ENCODE measurements around the gene CAPZB.

CAPZB gene

GRCh38 chr1:19468397-19468956 lies 16.9 kb downstream of the CAPZB start:
- peak; percentile 27 to 34 for DNase-seq (ENCODE audit: low read depth in 2 of 2)

- DNase-seq (ENCODE audit: low read depth in 2 of 2): no peak
These were observed 17.8 kb downstream of the CAPZB start for GRCh38 chr1:19467199-19468187.

GRCh38 chr1:19466112-19466561 lies 19.2 kb downstream of the CAPZB start:
- no peak for DNase-seq (ENCODE audit: low read depth in 2 of 2)

- DNase-seq (ENCODE audit: low read depth in 2 of 2): no peak
These were observed 19.7 kb downstream of the CAPZB start for GRCh38 chr1:19465650-19466049.

- no peak for DNase-seq (ENCODE audit: low read depth in 2 of 2)
These were observed 20.2 kb downstream of the CAPZB start for GRCh38 chr1:19465123-19465522.

- DNase-seq (ENCODE audit: low read depth in 2 of 2): no peak
These were observed 20.6 kb downstream of the CAPZB start for GRCh38 chr1:19464696-19465095.

- DNase-seq (ENCODE audit: low read depth in 2 of 2): no peak
These were observed 21.9 kb downstream of the CAPZB start for GRCh38 chr1:19463504-19463803.

GRCh38 chr1:19462781-19463503 lies 22.4 kb downstream of the CAPZB start:
- DNase-seq (ENCODE audit: low read depth in 2 of 2): peak; percentile 33 to 42

- DNase-seq (ENCODE audit: low read depth in 2 of 2): no peak
These were observed 24.2 kb downstream of the CAPZB start for GRCh38 chr1:19461220-19461554.

GRCh38 chr1:19460535-19461219 lies 24.7 kb downstream of the CAPZB start:
- no peak for DNase-seq (ENCODE audit: low read depth in 2 of 2)

GRCh38 chr1:19458815-19459417 lies 26.4 kb downstream of the CAPZB start:
- no peak for DNase-seq (ENCODE audit: low read depth in 2 of 2)

- no peak for DNase-seq (ENCODE audit: low read depth in 2 of 2)
These were observed 27.7 kb downstream of the CAPZB start for GRCh38 chr1:19457607-19458006.

GRCh38 chr1:19456968-19457441 lies 28.3 kb downstream of the CAPZB start:
- DNase-seq (ENCODE audit: low read depth in 2 of 2): no peak

GRCh38 chr1:19455353-19455752 lies 30.0 kb downstream of the CAPZB start:
- DNase-seq (ENCODE audit: low read depth in 2 of 2): no peak

GRCh38 chr1:19454265-19455146 lies 30.8 kb downstream of the CAPZB start:
- no peak for DNase-seq (ENCODE audit: low read depth in 2 of 2)

GRCh38 chr1:19453741-19454201 lies 31.6 kb downstream of the CAPZB start:
- DNase-seq (ENCODE audit: low read depth in 2 of 2): no peak

GRCh38 chr1:19452221-19452663 lies 33.1 kb downstream of the CAPZB start:
- DNase-seq (ENCODE audit: low read depth in 2 of 2): no peak

- DNase-seq (ENCODE audit: low read depth in 2 of 2): no peak
These were observed 34.4 kb downstream of the CAPZB start for GRCh38 chr1:19450811-19451515.

- DNase-seq (ENCODE audit: low read depth in 2 of 2): no peak
These were observed 35.7 kb downstream of the CAPZB start for GRCh38 chr1:19449454-19450228.
